ENCODE results near the gene CCDC116.
"Not testable (repeated sequence)": the region's sequence is repeated elsewhere in the genome, so short reads cannot be mapped to it uniquely, and the experiment has no call there.

Gene CCDC116

GRCh38 chr22:21652010-21652546 lies 19.5 kb downstream of the CCDC116 start:
- DNase-seq (ENCODE audit: low read depth), result peak; percentile 88

GRCh38 chr22:21652547-21653545 lies 20.3 kb downstream of the CCDC116 start:
- DNase-seq (ENCODE audit: low read depth), result no peak

GRCh38 chr22:21657020-21657359 lies 24.4 kb downstream of the CCDC116 start:
- DNase-seq (ENCODE audit: low read depth), result no peak

GRCh38 chr22:21657360-21658032 lies 24.9 kb downstream of the CCDC116 start:
- DNase-seq (ENCODE audit: low read depth), result peak; percentile 55

GRCh38 chr22:21659864-21660525 lies 27.4 kb downstream of the CCDC116 start:
- no peak for DNase-seq (ENCODE audit: low read depth)

- no peak for DNase-seq (ENCODE audit: low read depth)
Observed at GRCh38 chr22:21660904-21661303, 28.3 kb downstream of the CCDC116 start.

GRCh38 chr22:21661991-21662390 lies 29.4 kb downstream of the CCDC116 start:
- DNase-seq (ENCODE audit: low read depth), result no peak

- no peak for DNase-seq (ENCODE audit: low read depth)
Observed at GRCh38 chr22:21663738-21664137, 31.2 kb downstream of the CCDC116 start.

GRCh38 chr22:21665047-21665851 lies 32.7 kb downstream of the CCDC116 start:
- DNase-seq (ENCODE audit: low read depth), result no peak

- DNase-seq (ENCODE audit: low read depth), result no peak
Observed at GRCh38 chr22:21666786-21667185, 34.2 kb downstream of the CCDC116 start.

- no peak for DNase-seq (ENCODE audit: low read depth)
Observed at GRCh38 chr22:21669026-21669425, 36.5 kb downstream of the CCDC116 start.

- no peak for DNase-seq (ENCODE audit: low read depth)
Observed at GRCh38 chr22:21672107-21672629, 39.6 kb downstream of the CCDC116 start.

GRCh38 chr22:21673534-21674321 lies 41.2 kb downstream of the CCDC116 start:
- no peak for DNase-seq (ENCODE audit: low read depth)

- DNase-seq (ENCODE audit: low read depth), result no peak
Observed at GRCh38 chr22:21674638-21675245, 42.2 kb downstream of the CCDC116 start.

GRCh38 chr22:21677606-21678443 lies 45.3 kb downstream of the CCDC116 start:
- no peak for DNase-seq (ENCODE audit: low read depth)

- DNase-seq (ENCODE audit: low read depth), result not testable (repeated sequence)
Observed at GRCh38 chr22:21678842-21679241, 46.3 kb downstream of the CCDC116 start.

GRCh38 chr22:21679383-21679782 lies 46.8 kb downstream of the CCDC116 start:
- no peak for DNase-seq (ENCODE audit: low read depth)

GRCh38 chr22:21680830-21681565 lies 48.4 kb downstream of the CCDC116 start:
- no peak for DNase-seq (ENCODE audit: low read depth)

All from EH (cell line).